Heart left ventricle (tissue), 13 donors: ENCODE measurements around the gene ZNF76.

Experiments
- POLR2A ChIP-seq, 2 donors: fragments of 450-650 bp; IDR thresholded peaks; one replicate each; pipeline ENCODE4 v1.6.1; 2017; ENCODE audit warnings: antibody characterized with exemption in 2 of 2, mild to moderate bottlenecking in 2 of 2, moderate library complexity in 2 of 2
- TF ChIP-seq, protein P1 (sequence below), 12 donors: fragments of 200-600 bp; sonication (generic) in 4 of 12; IDR thresholded peaks; one replicate each; pipeline versions ENCODE4 v1.5.0 to v1.8.0; 2018 to 2022; ENCODE audit warnings: antibody characterized with exemption in 12 of 12, mild to moderate bottlenecking in 5 of 12
- donor health status: ischemic (EF 13 %, LVEDD 7.1; RV severe dilation, severe dysfunction).
- donor health status: DM: no; HTN: yes; CAD: no.
- donor health status: DM: no; HTN: no; CAD: no.
- donor health status: ischemic (EF 25% LVEDD 6.9; RV normal size, moderate dysfunction).
- donor health status: ischemic (EF 25% LVEDD 5.7; RV mildly dilated, moderate dysfunction).
- donor health status: ischemic (EF 35%, LVEDD 5.7; RV mildly dilated, moderate dysfunction).
- donor health status: nonischemic (EF 11% LVEDD 7.7; RV severe dilation, severe dysfunction).
- donor health status: DM: yes; HTN: yes; CAD: no.
- donor health status: PGD.
- donor health status: ischemic (EF 29% LVEDD 5.4; RV normal size, mild dysfunction).
- donor health status: nonischemic (EF 23%, LVEDD 6.1; RV moderate dilation, normal function).

DNA sequence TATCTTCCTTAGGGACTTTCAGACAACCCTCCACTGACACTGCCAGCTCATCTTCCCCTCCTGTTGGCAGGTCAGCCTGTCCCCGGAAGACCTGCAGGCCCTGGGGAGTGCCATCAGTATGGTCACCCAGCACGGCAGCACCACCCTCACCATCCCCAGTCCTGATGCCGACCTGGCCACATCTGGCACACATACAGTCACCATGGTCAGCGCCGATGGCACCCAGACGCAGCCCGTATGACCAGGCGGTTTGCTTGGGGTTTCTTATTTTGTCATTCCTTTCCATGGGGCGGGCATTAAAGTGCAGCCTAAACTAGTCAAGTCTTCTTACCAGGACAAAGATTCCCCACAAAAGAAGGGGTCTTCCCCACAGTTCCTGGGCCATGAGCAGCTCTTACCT lies 34.1 kb downstream of the ZNF76 start:
- TF ChIP-seq, protein P1, sequence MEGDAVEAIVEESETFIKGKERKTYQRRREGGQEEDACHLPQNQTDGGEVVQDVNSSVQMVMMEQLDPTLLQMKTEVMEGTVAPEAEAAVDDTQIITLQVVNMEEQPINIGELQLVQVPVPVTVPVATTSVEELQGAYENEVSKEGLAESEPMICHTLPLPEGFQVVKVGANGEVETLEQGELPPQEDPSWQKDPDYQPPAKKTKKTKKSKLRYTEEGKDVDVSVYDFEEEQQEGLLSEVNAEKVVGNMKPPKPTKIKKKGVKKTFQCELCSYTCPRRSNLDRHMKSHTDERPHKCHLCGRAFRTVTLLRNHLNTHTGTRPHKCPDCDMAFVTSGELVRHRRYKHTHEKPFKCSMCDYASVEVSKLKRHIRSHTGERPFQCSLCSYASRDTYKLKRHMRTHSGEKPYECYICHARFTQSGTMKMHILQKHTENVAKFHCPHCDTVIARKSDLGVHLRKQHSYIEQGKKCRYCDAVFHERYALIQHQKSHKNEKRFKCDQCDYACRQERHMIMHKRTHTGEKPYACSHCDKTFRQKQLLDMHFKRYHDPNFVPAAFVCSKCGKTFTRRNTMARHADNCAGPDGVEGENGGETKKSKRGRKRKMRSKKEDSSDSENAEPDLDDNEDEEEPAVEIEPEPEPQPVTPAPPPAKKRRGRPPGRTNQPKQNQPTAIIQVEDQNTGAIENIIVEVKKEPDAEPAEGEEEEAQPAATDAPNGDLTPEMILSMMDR (IDR thresholded peaks at IDR 0.05), result no peak
- no peak for TF ChIP-seq POLR2A (IDR thresholded peaks at IDR 0.05)
